ENCODE results near the gene MRPL20. TPM values are rescaled to one million over a fixed set of nuclear protein-coding genes. Genes with fewer than 3 reads are reported as not detected.
A peak's percentile ranks its signal among the peaks of the same experiment; 100 is the strongest.
"Not testable (repeated sequence)": the region's sequence is repeated elsewhere in the genome, so short reads cannot be mapped to it uniquely, and the experiment has no call there.

MRPL20 gene
- total RNA-seq, 1 donor from 2014 or later, result 135 TPM

GRCh38 chr1:1403653-1404052 is 3.4 kb downstream of the MRPL20 start:
- no peak for DNase-seq
- peaks cover 71% of the 10 kb centered on the region for H3K4me1 ChIP-seq
- H3K36me3 ChIP-seq, result peaks cover 52% of the 10 kb centered on the region
- H3K27me3 ChIP-seq (ENCODE audit: low read depth), result no peaks in the 10 kb centered on the region
- no peaks in the 10 kb centered on the region for H3K9me3 ChIP-seq (replicated peaks)
- no peak overlapping the region for H3K4me3 ChIP-seq
- intact Hi-C loops (cut with micrococcal nuclease), result no loop called here
- no peak overlapping the region for H3K27ac ChIP-seq (replicated peaks)
- TF ChIP-seq CTCF (IDR thresholded peaks at IDR 0.05; ENCODE audit: borderline replicate concordance), result no peak

GRCh38 chr1:1402901-1403392 is 4.1 kb downstream of the MRPL20 start:
- H3K27ac ChIP-seq (replicated peaks); H3K9me3 ChIP-seq (replicated peaks); intact Hi-C loops (cut with micrococcal nuclease); H3K27me3 ChIP-seq (ENCODE audit: low read depth); H3K4me3 ChIP-seq; DNase-seq: not testable (repeated sequence)
- Histone ChIP-seq H3K4me1 (peaks cover 71% of the 10 kb centered on the region), H3K36me3 (peaks cover 55% of the 10 kb centered on the region)

- H3K27ac ChIP-seq (replicated peaks), result no peak overlapping the region
- DNase-seq, result no peak
- peak; percentile 46 for TF ChIP-seq CTCF (IDR thresholded peaks at IDR 0.05; ENCODE audit: borderline replicate concordance)
- H3K4me3 ChIP-seq, result no peak overlapping the region
- no peaks in the 10 kb centered on the region for H3K27me3 ChIP-seq (ENCODE audit: low read depth)
- H3K4me1 ChIP-seq, result peaks cover 71% of the 10 kb centered on the region
- H3K36me3 ChIP-seq, result peaks cover 62% of the 10 kb centered on the region
- H3K9me3 ChIP-seq (replicated peaks), result no peaks in the 10 kb centered on the region
- intact Hi-C loops (cut with micrococcal nuclease), result no loop called here
These were observed 4.8 kb downstream of the MRPL20 start for GRCh38 chr1:1402072-1402900.

GRCh38 chr1:1401457-1402010 is 5.6 kb downstream of the MRPL20 start:
- no peak for TF ChIP-seq CTCF (IDR thresholded peaks at IDR 0.05; ENCODE audit: borderline replicate concordance)
- Histone ChIP-seq H3K27me3 (ENCODE audit: low read depth) (no peaks in the 10 kb centered on the region), H3K9me3 (replicated peaks) (no peaks in the 10 kb centered on the region), H3K36me3 (peaks cover 69% of the 10 kb centered on the region), H3K4me1 (peaks cover 72% of the 10 kb centered on the region), H3K27ac (replicated peaks) (no peak overlapping the region), H3K4me3 (no peak overlapping the region)
- DNase-seq, result no peak
- intact Hi-C loops (cut with micrococcal nuclease), result no loop called here

- Histone ChIP-seq H3K4me1 (peaks cover 72% of the 10 kb centered on the region), H3K36me3 (peaks cover 76% of the 10 kb centered on the region), H3K27ac (replicated peaks) (peak overlapping the region; percentile 96), H3K4me3 (peak overlapping the region; percentile 99), H3K27me3 (ENCODE audit: low read depth) (no peaks in the 10 kb centered on the region), H3K9me3 (replicated peaks) (no peaks in the 10 kb centered on the region)
- no peak for DNase-seq
- TF ChIP-seq CTCF (IDR thresholded peaks at IDR 0.05; ENCODE audit: borderline replicate concordance), result no peak
- intact Hi-C loops (cut with micrococcal nuclease), result no loop called here
These were observed 6.3 kb downstream of the MRPL20 start for GRCh38 chr1:1400576-1401456.
